HL-60/S4 (cell line): ENCODE data around the gene KIAA0825.
"Not testable (repeated sequence)": the region's sequence is repeated elsewhere in the genome, so short reads cannot be mapped to it uniquely, and the experiment has no call there.

Source experiments
- in situ Hi-C: fragments of 300-500 bp; cut with MboI; formaldehyde crosslinking; loops from 2 replicates; pipeline ENCODE4 v1.14.3; 2022; ENCODE audit warnings: low sequenced_read_pairs

The KIAA0825 gene

GRCh38 chr5:94376672-94377345, 241.6 kb downstream of the KIAA0825 start:
- in situ Hi-C loops, result no loop called here

- in situ Hi-C loops, result no loop called here
These were observed 242.6 kb downstream of the KIAA0825 start for GRCh38 chr5:94375801-94376200.

GRCh38 chr5:94374336-94374735, 244.1 kb downstream of the KIAA0825 start:
- in situ Hi-C loops, result no loop called here

GRCh38 chr5:94367900-94368299, 250.5 kb downstream of the KIAA0825 start:
- in situ Hi-C loops, result no loop called here

- in situ Hi-C loops, result no loop called here
These were observed 251.6 kb downstream of the KIAA0825 start for GRCh38 chr5:94366811-94367210.

- in situ Hi-C loops, result no loop called here
These were observed 255.5 kb downstream of the KIAA0825 start for GRCh38 chr5:94362857-94363256.

- in situ Hi-C loops, result no loop called here
These were observed 256.3 kb downstream of the KIAA0825 start for GRCh38 chr5:94361832-94362796.

- in situ Hi-C loops, result no loop called here
These were observed 257.2 kb downstream of the KIAA0825 start for GRCh38 chr5:94361161-94361560.

GRCh38 chr5:94360382-94361130, 257.8 kb downstream of the KIAA0825 start:
- in situ Hi-C loops, result no loop called here

- in situ Hi-C loops, result no loop called here
These were observed 258.5 kb downstream of the KIAA0825 start for GRCh38 chr5:94359880-94360279.

- in situ Hi-C loops, result no loop called here
These were observed 262.6 kb downstream of the KIAA0825 start for GRCh38 chr5:94355811-94356210.

- in situ Hi-C loops, result not testable (repeated sequence)
These were observed 263.4 kb downstream of the KIAA0825 start for GRCh38 chr5:94354837-94355485.

- in situ Hi-C loops, result no loop called here
These were observed 264.8 kb downstream of the KIAA0825 start for GRCh38 chr5:94353605-94354004.

GRCh38 chr5:94347130-94347529, 271.3 kb downstream of the KIAA0825 start:
- in situ Hi-C loops, result no loop called here

- in situ Hi-C loops, result no loop called here
These were observed 273.1 kb downstream of the KIAA0825 start for GRCh38 chr5:94345257-94345656.

- in situ Hi-C loops, result no loop called here
These were observed 280.8 kb downstream of the KIAA0825 start for GRCh38 chr5:94337617-94338016.

- in situ Hi-C loops, result no loop called here
These were observed 282.5 kb downstream of the KIAA0825 start for GRCh38 chr5:94335936-94336335.

GRCh38 chr5:94329115-94329514, 289.3 kb downstream of the KIAA0825 start:
- in situ Hi-C loops, result no loop called here

- in situ Hi-C loops, result no loop called here
These were observed 291.8 kb downstream of the KIAA0825 start for GRCh38 chr5:94326586-94326985.

GRCh38 chr5:94316916-94317838, 301.2 kb downstream of the KIAA0825 start:
- in situ Hi-C loops, result no loop called here
